Uterus (tissue), 2 donors: ENCODE measurements around the gene DOC2A.

Experiments used
- CTCF ChIP-seq, 4 experiments: fragments of 200-600 bp in 2 of 4; fragments of 450-650 bp in 2 of 4; sonication (generic) in 2 of 4; IDR thresholded peaks; one replicate each; pipeline ENCODE4 v1.5.1; 2016 to 2019; ENCODE audit warnings: antibody characterized with exemption in 4 of 4, mild to moderate bottlenecking in 2 of 4, moderate library complexity in 1 of 4
- POLR2A ChIP-seq, 2 donors: fragments of 450-650 bp; IDR thresholded peaks; one replicate each; pipeline ENCODE4 v1.6.1; 2016; ENCODE audit warnings: antibody characterized with exemption in 2 of 2, mild to moderate bottlenecking in 1 of 2, moderate library complexity in 1 of 2

- TF ChIP-seq CTCF (IDR thresholded peaks at IDR 0.05) (no peak), POLR2A (IDR thresholded peaks at IDR 0.05) (no peak)
Measured at GRCh38 chr16:30054959-30055553, 44.2 kb upstream of the DOC2A start.
